Hepatocyte (in vitro differentiated cells): ENCODE measurements around the gene ENPP6.
"Not testable (repeated sequence)": the region's sequence is repeated elsewhere in the genome, so short reads cannot be mapped to it uniquely, and the experiment has no call there.

ENCODE experiments used
- EZH2phosphoT487 ChIP-seq: fragments of 200-600 bp; sonication (generic); IDR thresholded peaks from one replicate; pipeline ENCODE4 v1.6.1; 2018; ENCODE audit warnings: antibody characterized with exemption, mild to moderate bottlenecking, low read depth, moderate library complexity; ENCODE audit not compliant: unreplicated experiment, severe bottlenecking
- TF ChIP-seq, protein P1 (sequence below): fragments of 200-600 bp; sonication (generic); IDR thresholded peaks from 2 replicates; pipeline ENCODE4 v1.5.1; 2016; ENCODE audit warnings: antibody characterized with exemption, mild to moderate bottlenecking; ENCODE audit not compliant: poor library complexity

DNA sequence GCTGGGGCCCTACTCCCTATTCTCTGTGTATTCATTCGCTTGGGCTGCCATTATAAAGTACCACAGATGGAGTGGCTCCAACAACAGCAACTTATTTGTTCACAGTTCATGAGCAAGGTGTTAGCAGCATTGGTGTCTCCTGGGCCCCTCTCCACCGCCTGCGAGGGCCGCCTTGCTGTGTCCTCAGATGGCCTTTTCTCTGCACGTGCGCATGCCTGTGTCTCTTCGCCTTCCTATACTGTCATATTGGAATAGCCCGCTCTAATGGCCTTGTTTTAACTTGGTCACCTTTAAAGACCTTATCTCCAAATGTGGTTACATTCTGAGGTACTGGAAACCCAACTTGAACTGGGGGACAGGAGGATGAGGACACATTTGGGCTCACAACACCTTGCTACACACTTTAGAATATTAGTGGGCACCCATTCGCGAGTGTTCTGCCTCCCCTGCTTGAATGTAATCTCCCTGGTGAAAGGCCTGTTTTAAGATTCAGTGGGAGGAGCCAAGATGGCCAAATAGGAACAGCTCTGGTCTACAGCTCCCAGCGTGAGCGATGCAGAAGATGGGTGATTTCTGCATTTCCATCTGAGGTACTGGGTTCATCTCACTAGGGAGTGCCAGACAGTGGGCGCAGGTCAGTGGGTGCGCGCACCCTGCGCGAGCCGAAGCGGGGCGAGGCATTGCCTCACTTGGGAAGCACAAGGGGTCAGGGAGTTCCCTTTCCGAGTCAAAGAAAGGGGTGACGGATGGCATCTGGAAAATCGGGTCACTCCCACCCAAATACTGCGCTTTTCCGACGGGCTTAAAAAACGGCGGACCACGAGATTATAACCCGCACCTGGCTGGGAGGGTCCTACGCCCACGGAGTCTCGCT lies 9.7 kb downstream of the ENPP6 start:
- TF ChIP-seq, protein P1, sequence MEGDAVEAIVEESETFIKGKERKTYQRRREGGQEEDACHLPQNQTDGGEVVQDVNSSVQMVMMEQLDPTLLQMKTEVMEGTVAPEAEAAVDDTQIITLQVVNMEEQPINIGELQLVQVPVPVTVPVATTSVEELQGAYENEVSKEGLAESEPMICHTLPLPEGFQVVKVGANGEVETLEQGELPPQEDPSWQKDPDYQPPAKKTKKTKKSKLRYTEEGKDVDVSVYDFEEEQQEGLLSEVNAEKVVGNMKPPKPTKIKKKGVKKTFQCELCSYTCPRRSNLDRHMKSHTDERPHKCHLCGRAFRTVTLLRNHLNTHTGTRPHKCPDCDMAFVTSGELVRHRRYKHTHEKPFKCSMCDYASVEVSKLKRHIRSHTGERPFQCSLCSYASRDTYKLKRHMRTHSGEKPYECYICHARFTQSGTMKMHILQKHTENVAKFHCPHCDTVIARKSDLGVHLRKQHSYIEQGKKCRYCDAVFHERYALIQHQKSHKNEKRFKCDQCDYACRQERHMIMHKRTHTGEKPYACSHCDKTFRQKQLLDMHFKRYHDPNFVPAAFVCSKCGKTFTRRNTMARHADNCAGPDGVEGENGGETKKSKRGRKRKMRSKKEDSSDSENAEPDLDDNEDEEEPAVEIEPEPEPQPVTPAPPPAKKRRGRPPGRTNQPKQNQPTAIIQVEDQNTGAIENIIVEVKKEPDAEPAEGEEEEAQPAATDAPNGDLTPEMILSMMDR = not testable (repeated sequence)
- TF ChIP-seq EZH2phosphoT487 = not testable (repeated sequence)
